Right lobe of liver (tissue), 6 donors: Measurements from ENCODE around the gene STARD4. TPM values are rescaled to one million over a fixed set of nuclear protein-coding genes. Genes with fewer than 3 reads are reported as not detected.

Experiments used
- ATAC-seq, 4 donors: fragments of 200-7000 bp; cut with Tn5 transposase; one replicate each; pipeline ENCODE4 v1.9.1; 2020; ENCODE audit warnings: mild to moderate bottlenecking in 4 of 4, moderate library complexity in 4 of 4
- DNase-seq, 3 donors: peaks; one replicate each; pipeline ENCODE4 v3.0.0-alpha.2; 2020
- H3K27ac ChIP-seq, 3 donors: fragments of 200-600 bp; one replicate each; pipeline ENCODE4 v1.8.0; 2022
- H3K27me3 ChIP-seq, 2 donors: fragments of 200-600 bp; one replicate each; pipeline ENCODE4 v1.8.0; 2022
- H3K36me3 ChIP-seq, 4 donors: fragments of 200-600 bp; sonication (generic) in 1 of 4; one replicate each; pipeline versions ENCODE4 v1.5.1 to v1.8.0; 2017 to 2022; ENCODE audit warnings: control low read depth in 1 of 4
- H3K4me1 ChIP-seq, 4 donors: fragments of 200-600 bp; sonication (generic) in 1 of 4; one replicate each; pipeline versions ENCODE4 v1.5.1 to v1.8.0; 2017 to 2022; ENCODE audit warnings: control low read depth in 1 of 4
- H3K4me3 ChIP-seq, 3 donors: fragments of 200-600 bp; one replicate each; pipeline ENCODE4 v1.8.0; 2022
- H3K9me3 ChIP-seq, 4 donors: fragments of 200-600 bp; sonication (generic) in 1 of 4; one replicate each; pipeline versions ENCODE4 v1.5.1 to v1.8.0; 2017 to 2022; ENCODE audit warnings: control low read depth in 1 of 4
- POLR2A ChIP-seq: fragments of 450-650 bp; IDR thresholded peaks from one replicate; pipeline ENCODE4 v1.6.1; 2017; ENCODE audit warnings: antibody characterized with exemption, mild to moderate bottlenecking
- whole genome bisulfite sequencing: methylation state at CpG from one replicate; pipeline ENCODE4 v1.1.6; 2018; ENCODE audit warnings: low coverage, low lambda C conversion rate; ENCODE audit not compliant: insufficient coverage; ENCODE audit errors: missing lambda C conversion rate; 5-methylcytosine and 5-hydroxymethylcytosine counted together
- intact Hi-C, 2 donors: fragments of 100-400 bp; cut with DNase I; formaldehyde crosslinking; loops; one replicate each; pipeline versions ENCODE4 v1.11.2 to v1.14.1; 2022
- total RNA-seq, 6 experiments: library from RNA; depleted of rRNA in 2 of 6; stranded (reverse); fragments of >200 nt in 2 of 6; fragmentation: NEBNext Ultra II Directional in 3 of 6; extraction: Animal tissue kit (Norgen Biotek cat#: 25700) in 3 of 6; gene quantifications; one replicate each; pipeline versions ENCODE4 v1.1.0 to v1.2.4, GENCODE V29; 2016 to 2023
- TF ChIP-seq, protein P1 (sequence below), 4 donors: fragments of 200-600 bp in 3 of 4; fragments of 450-650 bp in 1 of 4; IDR thresholded peaks; one replicate each; pipeline versions ENCODE4 v1.5.1 to v1.8.0; 2016 to 2022; ENCODE audit warnings: antibody characterized with exemption in 4 of 4, mild to moderate bottlenecking in 2 of 4
- donor health status: DM: no; HTN: yes; CAD: no.
- donor health status: DM: no; HTN: no; CAD: no.
- donor health status: DM: no; HTN: no; CAD: no.
- donor health status: DM: no; HTN: yes; CAD: no.
- donor health status: DM: no; HTN: yes; CAD: no.

STARD4 gene
- total RNA-seq, 6 experiments from 2014 or later = 6.4 to 30.5 (median 18.1) TPM

GRCh38 chr5:111454776-111455175 lies 57.6 kb downstream of the STARD4 start:
- Histone ChIP-seq H3K27me3 (no peaks in the 10 kb centered on the region), H3K4me1 (no peaks in the 10 kb centered on the region), H3K36me3 (no peaks in the 10 kb centered on the region), H3K27ac (no peak overlapping the region), H3K9me3 (no peaks in the 10 kb centered on the region), H3K4me3 (no peak overlapping the region)
- intact Hi-C loops = no loop called here
- DNase-seq = no peak
- no peak for ATAC-seq
- WGBS = 47% methylated on average over 2 of the region's 2 CpGs
- TF ChIP-seq, protein P1, sequence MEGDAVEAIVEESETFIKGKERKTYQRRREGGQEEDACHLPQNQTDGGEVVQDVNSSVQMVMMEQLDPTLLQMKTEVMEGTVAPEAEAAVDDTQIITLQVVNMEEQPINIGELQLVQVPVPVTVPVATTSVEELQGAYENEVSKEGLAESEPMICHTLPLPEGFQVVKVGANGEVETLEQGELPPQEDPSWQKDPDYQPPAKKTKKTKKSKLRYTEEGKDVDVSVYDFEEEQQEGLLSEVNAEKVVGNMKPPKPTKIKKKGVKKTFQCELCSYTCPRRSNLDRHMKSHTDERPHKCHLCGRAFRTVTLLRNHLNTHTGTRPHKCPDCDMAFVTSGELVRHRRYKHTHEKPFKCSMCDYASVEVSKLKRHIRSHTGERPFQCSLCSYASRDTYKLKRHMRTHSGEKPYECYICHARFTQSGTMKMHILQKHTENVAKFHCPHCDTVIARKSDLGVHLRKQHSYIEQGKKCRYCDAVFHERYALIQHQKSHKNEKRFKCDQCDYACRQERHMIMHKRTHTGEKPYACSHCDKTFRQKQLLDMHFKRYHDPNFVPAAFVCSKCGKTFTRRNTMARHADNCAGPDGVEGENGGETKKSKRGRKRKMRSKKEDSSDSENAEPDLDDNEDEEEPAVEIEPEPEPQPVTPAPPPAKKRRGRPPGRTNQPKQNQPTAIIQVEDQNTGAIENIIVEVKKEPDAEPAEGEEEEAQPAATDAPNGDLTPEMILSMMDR (IDR thresholded peaks at IDR 0.05) = no peak
- TF ChIP-seq POLR2A = no peak

DNA sequence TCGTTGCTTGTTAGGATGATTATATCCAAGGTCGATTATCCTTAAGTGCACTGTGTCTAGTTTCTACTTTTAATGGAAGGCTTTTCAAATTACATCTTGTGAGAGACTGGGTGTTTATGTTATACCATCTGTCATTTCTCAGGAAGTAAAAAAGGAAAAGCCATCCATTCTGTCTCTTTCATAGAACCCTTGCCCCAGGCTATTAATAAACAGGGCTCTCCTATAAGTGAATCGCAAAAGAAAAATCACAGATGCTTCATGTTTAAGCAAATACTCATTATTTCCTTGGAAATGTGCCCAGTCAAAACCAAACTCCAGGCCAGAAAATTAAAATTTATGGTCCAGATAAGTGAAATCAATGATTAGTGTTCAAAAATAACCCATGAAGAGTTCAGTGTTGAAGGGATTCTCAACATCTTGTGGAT lies 58.1 kb downstream of the STARD4 start:
- Histone ChIP-seq H3K36me3 (no peaks in the 10 kb centered on the region), H3K4me1 (no peaks in the 10 kb centered on the region), H3K27me3 (no peaks in the 10 kb centered on the region), H3K27ac (no peak overlapping the region), H3K9me3 (no peaks in the 10 kb centered on the region), H3K4me3 (no peak overlapping the region)
- DNase-seq (no peak), ATAC-seq (no peak)
- 81% methylated on average over 3 of the region's 3 CpGs for WGBS
- intact Hi-C loops = no loop called here
- TF ChIP-seq, protein P1 (IDR thresholded peaks at IDR 0.05) = no peak
- no peak for TF ChIP-seq POLR2A

DNA sequence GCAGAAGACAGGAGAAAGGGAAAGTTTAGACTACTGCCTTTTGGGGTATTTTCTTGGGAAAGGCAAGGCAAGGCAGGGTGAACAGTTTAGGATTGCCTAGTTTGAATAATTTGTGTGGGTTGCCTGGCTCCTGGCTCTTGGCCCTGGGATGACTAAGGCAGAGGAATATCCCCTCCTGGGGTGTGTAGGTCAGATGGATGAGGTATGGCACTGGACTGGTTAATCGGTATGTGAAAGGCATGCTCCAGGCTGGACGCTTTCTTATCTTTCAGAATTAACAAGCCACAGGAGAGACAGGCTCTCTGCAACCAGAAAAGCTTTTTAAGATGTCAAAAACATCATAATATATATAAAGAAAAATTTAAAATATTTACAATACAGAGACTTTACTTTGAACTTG lies 58.6 kb downstream of the STARD4 start:
- ATAC-seq (no peak), DNase-seq (no peak)
- 65% methylated on average over 2 of the region's 2 CpGs for WGBS

DNA sequence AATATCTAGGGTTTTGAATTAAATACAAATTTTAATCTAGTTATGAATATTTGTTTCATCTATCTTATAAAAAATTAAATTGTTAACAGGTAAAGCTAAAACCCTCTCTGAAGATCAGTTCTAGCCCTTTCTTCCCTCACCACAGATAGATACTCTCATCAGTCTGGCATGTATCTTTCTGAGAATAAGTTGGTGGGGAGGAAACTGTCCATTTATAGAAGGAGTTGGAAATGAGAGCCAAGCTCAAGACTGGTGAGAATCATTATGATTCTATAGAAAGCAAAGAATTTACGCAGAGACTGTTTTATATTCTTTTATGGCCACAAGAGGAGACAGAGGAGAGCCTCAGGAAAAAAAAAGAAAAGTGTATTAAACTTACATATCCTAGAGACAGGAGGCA lies 59.0 kb downstream of the STARD4 start:
- H3K27ac ChIP-seq = no peak overlapping the region
- DNase-seq = no peak
- no peaks in the 10 kb centered on the region for H3K36me3 ChIP-seq
- ATAC-seq = no peak
- 80% methylated on average over 1 of the region's 1 CpG for WGBS
- no peak overlapping the region for H3K4me3 ChIP-seq
- H3K4me1 ChIP-seq = no peaks in the 10 kb centered on the region
- H3K27me3 ChIP-seq = no peaks in the 10 kb centered on the region
- intact Hi-C loops = no loop called here
- TF ChIP-seq, protein P1 (IDR thresholded peaks at IDR 0.05) = no peak
- TF ChIP-seq POLR2A = no peak
- H3K9me3 ChIP-seq = no peaks in the 10 kb centered on the region

More for the DNA sequence above, 58.6 kb downstream of the STARD4 start:
- no peaks in the 10 kb centered on the region for H3K36me3 ChIP-seq
- H3K27ac ChIP-seq = no peak overlapping the region
- TF ChIP-seq, protein P1 (IDR thresholded peaks at IDR 0.05) = no peak
- no peak overlapping the region for H3K4me3 ChIP-seq
- no peaks in the 10 kb centered on the region for H3K4me1 ChIP-seq
- intact Hi-C loops = no loop called here
- no peaks in the 10 kb centered on the region for H3K9me3 ChIP-seq
- no peaks in the 10 kb centered on the region for H3K27me3 ChIP-seq

DNA sequence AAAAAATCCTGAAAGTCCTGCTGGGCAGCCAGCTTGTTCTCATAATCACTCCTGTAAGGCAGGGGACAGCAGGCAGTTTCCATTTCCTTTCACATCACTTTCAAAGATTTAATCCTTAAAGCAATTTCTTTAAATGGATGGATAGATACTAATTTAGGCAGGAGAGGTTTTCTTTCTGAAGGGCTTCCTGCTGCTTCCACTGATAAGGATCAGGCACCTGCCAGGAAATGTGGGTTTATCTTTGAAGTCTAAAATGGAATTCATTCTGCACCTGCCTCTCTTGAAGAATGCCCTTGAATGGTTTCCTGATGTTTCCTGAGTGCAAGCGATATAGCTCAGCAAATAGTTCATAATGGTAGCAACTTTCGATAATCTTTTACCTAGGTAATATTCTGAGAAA lies 64.5 kb downstream of the STARD4 start:
- 35% methylated on average over 2 of the region's 2 CpGs for WGBS
- no peak overlapping the region for H3K27ac ChIP-seq
- no peaks in the 10 kb centered on the region for H3K27me3 ChIP-seq
- no peaks in the 10 kb centered on the region for H3K36me3 ChIP-seq
- H3K4me1 ChIP-seq = no peaks in the 10 kb centered on the region
- H3K9me3 ChIP-seq = no peaks in the 10 kb centered on the region
- no peak for DNase-seq
- no peak for TF ChIP-seq POLR2A
- TF ChIP-seq, protein P1 (IDR thresholded peaks at IDR 0.05) = no peak
- ATAC-seq = no peak
- intact Hi-C loops = no loop called here
- H3K4me3 ChIP-seq = no peak overlapping the region
